Measurements from ENCODE around the gene ATAD2B. TPM values are rescaled to one million over a fixed set of nuclear protein-coding genes. Genes with fewer than 3 reads are reported as not detected.

The ATAD2B gene
- total and polyA plus RNA-seq, 7 donors: 2.4 to 22.5 (median 19.7) TPM

DNA sequence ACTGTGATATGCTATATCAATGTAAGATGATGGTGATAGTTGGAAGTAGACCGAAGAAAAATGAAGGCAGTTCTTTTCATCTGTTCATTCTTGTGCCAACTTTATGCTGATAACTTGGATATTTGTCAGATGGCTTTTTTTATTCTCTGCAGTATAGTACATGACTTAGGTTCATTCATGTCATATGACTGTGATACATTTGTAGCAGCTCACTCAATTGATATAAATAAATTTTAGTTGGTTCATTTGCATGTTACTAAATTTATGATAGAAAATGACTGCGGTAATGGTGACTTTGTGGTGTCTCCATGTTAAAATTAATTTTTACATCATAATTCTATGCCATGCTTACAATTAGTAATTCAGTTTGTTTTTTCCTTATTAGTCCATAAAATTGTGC is 20.4 kb upstream of the ATAD2B start:
- no peak for DNase-seq
- Histone ChIP-seq H3K27me3 (no peaks in the 10 kb centered on the region), H3K4me1 (no peaks in the 10 kb centered on the region), H3K36me3 (no peaks in the 10 kb centered on the region), H3K27ac (no peak overlapping the region), H3K4me3 (no peak overlapping the region), H3K9me3 (no peaks in the 10 kb centered on the region)
- intact Hi-C loops (cut with DNase I): no loop called here
- no peak for TF ChIP-seq POLR2A (IDR thresholded peaks at IDR 0.05)
- TF ChIP-seq EP300 (IDR thresholded peaks at IDR 0.05): no peak
- TF ChIP-seq POLR2AphosphoS5 (IDR thresholded peaks at IDR 0.05): no peak
- no peak for TF ChIP-seq CTCF (IDR thresholded peaks at IDR 0.05)
- 95 to 99% methylated on average over 2 of the region's 2 CpGs for WGBS, 2 donors

- TF ChIP-seq EP300 (IDR thresholded peaks at IDR 0.05) (no peak), POLR2A (IDR thresholded peaks at IDR 0.05) (no peak), POLR2AphosphoS5 (IDR thresholded peaks at IDR 0.05) (no peak), CTCF (IDR thresholded peaks at IDR 0.05) (no peak)
Measured at GRCh38 chr2:23944976-23945375, 18.1 kb upstream of the ATAD2B start.

GRCh38 chr2:23944527-23944926 is 17.6 kb upstream of the ATAD2B start:
- WGBS, 2 donors: 27 to 78% methylated on average over 1 of the region's 1 CpG
- intact Hi-C loops (cut with DNase I): loop anchor here (5.0 kb wide), 1 partner anchor 103 kb away; the partner anchor contains the start of genes FKBP1B and WDCP
- Histone ChIP-seq H3K9me3 (no peaks in the 10 kb centered on the region), H3K4me1 (peaks cover 0 to 13% (median 9%) of the 10 kb centered on the region in 4 donors), H3K4me3 (no peak overlapping the region), H3K36me3 (no peaks in the 10 kb centered on the region), H3K27me3 (no peaks in the 10 kb centered on the region), H3K27ac (no peak overlapping the region)
- DNase-seq: no peak
- TF ChIP-seq CTCF (IDR thresholded peaks at IDR 0.05): no peak
- TF ChIP-seq EP300 (IDR thresholded peaks at IDR 0.05): no peak
- no peak for TF ChIP-seq POLR2A (IDR thresholded peaks at IDR 0.05)
- no peak for TF ChIP-seq POLR2AphosphoS5 (IDR thresholded peaks at IDR 0.05)

More at GRCh38 chr2:23944976-23945375, 18.1 kb upstream of the ATAD2B start:
- H3K4me1 ChIP-seq: peaks cover 0 to 10% (median 7%) of the 10 kb centered on the region in 4 donors
- no peak overlapping the region for H3K27ac ChIP-seq
- H3K27me3 ChIP-seq: no peaks in the 10 kb centered on the region
- no peaks in the 10 kb centered on the region for H3K36me3 ChIP-seq
- no peak overlapping the region for H3K4me3 ChIP-seq
- no peak for DNase-seq
- no peaks in the 10 kb centered on the region for H3K9me3 ChIP-seq
- intact Hi-C loops (cut with DNase I): loop anchor here (5.0 kb wide), 1 partner anchor 102 kb away; the partner anchor contains the start of genes FKBP1B and WDCP

DNA sequence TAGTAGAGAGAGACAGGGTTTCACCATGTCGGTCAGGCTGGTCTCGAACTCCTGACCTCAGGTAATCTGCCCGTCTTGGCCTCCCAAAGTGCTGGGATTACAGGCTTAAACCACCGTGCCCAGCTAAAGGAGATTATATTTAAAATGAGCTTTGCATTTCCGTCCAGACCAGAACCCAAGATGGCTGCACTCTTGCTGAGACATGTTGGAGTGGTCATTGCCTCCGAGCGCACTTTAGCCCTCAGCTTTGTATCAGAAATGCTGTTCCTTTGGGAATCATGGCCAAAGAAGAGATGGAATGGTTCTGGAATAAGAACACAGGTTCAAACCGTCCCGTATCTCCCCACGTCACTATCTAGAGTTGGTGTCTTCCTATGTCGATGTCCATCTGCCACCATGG is 16.7 kb upstream of the ATAD2B start:
- peaks cover 0 to 20% (median 14%) of the 10 kb centered on the region in 4 donors for H3K4me1 ChIP-seq
- TF ChIP-seq CTCF (IDR thresholded peaks at IDR 0.05) (no peak), EP300 (IDR thresholded peaks at IDR 0.05) (no peak), POLR2AphosphoS5 (IDR thresholded peaks at IDR 0.05) (no peak), POLR2A (IDR thresholded peaks at IDR 0.05) (no peak)
- no peaks in the 10 kb centered on the region for H3K36me3 ChIP-seq
- intact Hi-C loops (cut with DNase I): loop anchor here (5.0 kb wide), 1 partner anchor 104 kb away; the partner anchor contains the start of genes FKBP1B and WDCP
- no peak for DNase-seq
- H3K27ac ChIP-seq: no peak overlapping the region
- H3K9me3 ChIP-seq: no peaks in the 10 kb centered on the region
- WGBS, 2 donors: 97 to 98% methylated on average over 11 of the region's 11 CpGs
- H3K27me3 ChIP-seq: no peaks in the 10 kb centered on the region
- H3K4me3 ChIP-seq: no peak overlapping the region

- 73 to 82% methylated on average over 8 of the region's 8 CpGs for WGBS, 2 donors
- peak overlapping the region in 3 of 4 donors; percentile 87 to 98 (median 95) for H3K27ac ChIP-seq
- TF ChIP-seq CTCF (IDR thresholded peaks at IDR 0.05) (no peak), POLR2A (IDR thresholded peaks at IDR 0.05) (no peak), EP300 (IDR thresholded peaks at IDR 0.05) (no peak), POLR2AphosphoS5 (IDR thresholded peaks at IDR 0.05) (no peak)
- no peaks in the 10 kb centered on the region for H3K9me3 ChIP-seq
- intact Hi-C loops (cut with DNase I): loop anchor here (2.0 to 5.0 kb wide), 2 partner anchors 106 to 135 kb away; partner anchors contain the start of genes FKBP1B, SF3B6 and WDCP
- peaks cover 0 to 20% (median 14%) of the 10 kb centered on the region in 4 donors for H3K4me1 ChIP-seq
- H3K4me3 ChIP-seq: peak overlapping the region in 2 of 4 donors; percentile 81 to 87
- DNase-seq: no peak
- H3K36me3 ChIP-seq: no peaks in the 10 kb centered on the region
- H3K27me3 ChIP-seq: no peaks in the 10 kb centered on the region
Measured at GRCh38 chr2:23941644-23942043, 14.7 kb upstream of the ATAD2B start.

Data from sigmoid colon (tissue), 7 donors.